ENCODE results near the gene ZSCAN16. TPM values are rescaled to one million over a fixed set of nuclear protein-coding genes. Genes with fewer than 3 reads are reported as not detected.

The ZSCAN16 gene
- total RNA-seq, 1 donor from 2014 or later, result 1.2 TPM

GRCh38 chr6:28145231-28145630, 20.8 kb downstream of the ZSCAN16 start:
- H3K36me3 ChIP-seq, result peaks cover 0 to 26% of the 10 kb centered on the region in 2 donors
- intact Hi-C loops (cut with DNase I), result no loop called here
- DNase-seq (ENCODE audit: extremely low spot score in 2 of 2), result no peak
- no peaks in the 10 kb centered on the region for H3K27me3 ChIP-seq
- H3K4me3 ChIP-seq, result no peak overlapping the region
- no peak overlapping the region for H3K27ac ChIP-seq
- H3K4me1 ChIP-seq, result peaks cover 24% of the 10 kb centered on the region
- H3K9me3 ChIP-seq, result no peaks in the 10 kb centered on the region
- TF ChIP-seq POLR2AphosphoS5 (IDR thresholded peaks at IDR 0.05; ENCODE audit: insufficient read depth in 1 of 2, low read depth in 1 of 2) (no peak), CTCF (IDR thresholded peaks at IDR 0.05) (no peak), POLR2A (IDR thresholded peaks at IDR 0.05) (no peak)

- H3K4me3 ChIP-seq, result no peak overlapping the region
- TF ChIP-seq POLR2A (IDR thresholded peaks at IDR 0.05) (no peak), POLR2AphosphoS5 (IDR thresholded peaks at IDR 0.05; ENCODE audit: insufficient read depth in 1 of 2, low read depth in 1 of 2) (no peak), CTCF (IDR thresholded peaks at IDR 0.05) (no peak)
- H3K9me3 ChIP-seq, result no peaks in the 10 kb centered on the region
- H3K27ac ChIP-seq, result no peak overlapping the region
- H3K4me1 ChIP-seq, result no peaks in the 10 kb centered on the region
- no peak for DNase-seq (ENCODE audit: extremely low spot score in 2 of 2)
- H3K27me3 ChIP-seq, result no peaks in the 10 kb centered on the region
- intact Hi-C loops (cut with DNase I), result no loop called here
- peaks cover 0 to 80% of the 10 kb centered on the region in 2 donors for H3K36me3 ChIP-seq
Measured at GRCh38 chr6:28152531-28152930, 28.1 kb downstream of the ZSCAN16 start.

DNA sequence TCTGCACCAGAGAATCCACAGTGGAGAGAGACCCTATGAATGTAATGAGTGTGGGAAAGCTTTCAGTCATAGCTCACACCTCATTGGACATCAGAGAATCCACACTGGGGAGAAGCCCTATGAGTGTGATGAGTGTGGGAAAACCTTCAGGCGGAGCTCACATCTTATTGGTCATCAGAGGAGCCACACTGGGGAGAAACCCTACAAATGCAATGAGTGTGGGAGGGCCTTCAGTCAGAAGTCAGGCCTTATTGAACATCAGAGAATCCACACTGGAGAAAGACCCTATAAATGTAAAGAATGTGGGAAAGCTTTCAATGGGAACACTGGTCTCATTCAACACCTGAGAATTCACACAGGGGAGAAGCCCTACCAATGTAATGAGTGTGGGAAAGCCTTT, 29.1 kb downstream of the ZSCAN16 start:
- H3K27ac ChIP-seq, result no peak overlapping the region
- no peaks in the 10 kb centered on the region for H3K27me3 ChIP-seq
- H3K4me3 ChIP-seq, result no peak overlapping the region
- TF ChIP-seq POLR2AphosphoS5 (IDR thresholded peaks at IDR 0.05; ENCODE audit: insufficient read depth in 1 of 2, low read depth in 1 of 2) (no peak), CTCF (IDR thresholded peaks at IDR 0.05) (no peak), POLR2A (IDR thresholded peaks at IDR 0.05) (no peak)
- intact Hi-C loops (cut with DNase I), result no loop called here
- DNase-seq (ENCODE audit: extremely low spot score in 2 of 2), result no peak
- H3K9me3 ChIP-seq, result no peaks in the 10 kb centered on the region
- H3K4me1 ChIP-seq, result no peaks in the 10 kb centered on the region
- H3K36me3 ChIP-seq, result peaks cover 0 to 76% of the 10 kb centered on the region in 2 donors

- no peak for DNase-seq (ENCODE audit: extremely low spot score in 2 of 2)
- Histone ChIP-seq H3K9me3 (no peaks in the 10 kb centered on the region), H3K27me3 (no peaks in the 10 kb centered on the region), H3K4me3 (no peak overlapping the region), H3K36me3 (peaks cover 0 to 68% of the 10 kb centered on the region in 2 donors), H3K4me1 (no peaks in the 10 kb centered on the region), H3K27ac (no peak overlapping the region)
- intact Hi-C loops (cut with DNase I), result no loop called here
- TF ChIP-seq POLR2AphosphoS5 (IDR thresholded peaks at IDR 0.05; ENCODE audit: insufficient read depth in 1 of 2, low read depth in 1 of 2), result no peak
Measured at GRCh38 chr6:28154357-28154756, 29.9 kb downstream of the ZSCAN16 start.

DNA sequence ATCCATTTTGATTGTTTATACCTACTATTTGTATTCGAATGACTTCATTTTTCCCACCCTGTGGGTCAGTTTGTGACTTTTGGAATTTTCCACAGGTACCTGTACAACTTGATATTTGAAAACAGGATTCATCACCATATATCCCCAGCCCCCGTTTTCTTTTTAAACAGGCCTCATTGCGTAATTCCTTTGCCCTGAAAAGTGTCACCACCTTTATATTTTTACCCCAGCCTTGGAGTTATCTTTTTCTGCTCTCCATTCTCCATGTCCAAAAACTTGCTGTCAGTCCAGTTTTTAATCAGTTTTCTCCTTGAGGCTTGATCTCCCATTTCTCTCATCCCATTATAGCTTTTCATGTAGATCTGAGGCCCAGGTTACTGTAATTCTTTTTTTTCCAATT, 33.9 kb downstream of the ZSCAN16 start:
- H3K27me3 ChIP-seq, result no peaks in the 10 kb centered on the region
- peaks cover 15% of the 10 kb centered on the region for H3K4me1 ChIP-seq
- TF ChIP-seq CTCF (IDR thresholded peaks at IDR 0.05) (no peak), POLR2A (IDR thresholded peaks at IDR 0.05) (no peak), POLR2AphosphoS5 (IDR thresholded peaks at IDR 0.05; ENCODE audit: insufficient read depth in 1 of 2, low read depth in 1 of 2) (no peak)
- DNase-seq (ENCODE audit: extremely low spot score in 2 of 2), result no peak
- no peak overlapping the region for H3K4me3 ChIP-seq
- H3K36me3 ChIP-seq, result peaks cover 0 to 29% of the 10 kb centered on the region in 2 donors
- H3K27ac ChIP-seq, result no peak overlapping the region
- H3K9me3 ChIP-seq, result no peaks in the 10 kb centered on the region
- intact Hi-C loops (cut with DNase I), result no loop called here
